ENCODE measurements around the gene MRPL21.

DNA sequence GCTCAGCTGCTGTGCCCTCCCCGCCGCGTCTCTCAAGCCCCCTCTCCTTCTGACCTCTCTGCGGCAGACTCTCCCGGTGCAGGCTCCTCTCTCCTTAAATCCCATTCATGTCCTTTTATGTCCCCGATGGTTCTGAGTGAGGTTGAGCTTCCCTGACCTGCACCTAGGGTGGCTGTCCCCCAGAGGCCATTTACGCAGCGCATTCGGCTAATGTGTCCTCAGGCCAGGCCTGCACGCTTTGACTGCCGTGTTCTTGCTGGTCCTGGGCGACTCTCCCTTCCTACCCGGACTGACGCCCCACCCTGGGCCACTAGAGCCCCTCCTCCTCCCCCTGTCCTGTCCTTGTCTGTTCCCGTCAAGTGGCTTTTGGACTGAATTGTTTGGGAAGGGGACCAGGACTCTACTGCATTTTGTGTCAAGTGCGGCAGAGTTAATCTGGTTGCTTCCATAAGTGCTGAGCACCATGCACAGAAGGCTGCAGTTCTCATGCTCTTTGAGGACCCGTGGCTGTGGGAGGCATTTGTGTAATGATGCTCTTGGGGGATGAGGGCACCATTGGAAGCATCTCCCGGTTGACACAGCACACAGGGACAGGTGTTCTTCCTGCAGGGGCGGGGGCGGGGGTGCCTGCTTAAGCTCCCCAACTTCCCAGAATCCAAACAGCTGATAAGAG lies 37.2 kb upstream of the MRPL21 start:
- TF ChIP-seq, protein P1, sequence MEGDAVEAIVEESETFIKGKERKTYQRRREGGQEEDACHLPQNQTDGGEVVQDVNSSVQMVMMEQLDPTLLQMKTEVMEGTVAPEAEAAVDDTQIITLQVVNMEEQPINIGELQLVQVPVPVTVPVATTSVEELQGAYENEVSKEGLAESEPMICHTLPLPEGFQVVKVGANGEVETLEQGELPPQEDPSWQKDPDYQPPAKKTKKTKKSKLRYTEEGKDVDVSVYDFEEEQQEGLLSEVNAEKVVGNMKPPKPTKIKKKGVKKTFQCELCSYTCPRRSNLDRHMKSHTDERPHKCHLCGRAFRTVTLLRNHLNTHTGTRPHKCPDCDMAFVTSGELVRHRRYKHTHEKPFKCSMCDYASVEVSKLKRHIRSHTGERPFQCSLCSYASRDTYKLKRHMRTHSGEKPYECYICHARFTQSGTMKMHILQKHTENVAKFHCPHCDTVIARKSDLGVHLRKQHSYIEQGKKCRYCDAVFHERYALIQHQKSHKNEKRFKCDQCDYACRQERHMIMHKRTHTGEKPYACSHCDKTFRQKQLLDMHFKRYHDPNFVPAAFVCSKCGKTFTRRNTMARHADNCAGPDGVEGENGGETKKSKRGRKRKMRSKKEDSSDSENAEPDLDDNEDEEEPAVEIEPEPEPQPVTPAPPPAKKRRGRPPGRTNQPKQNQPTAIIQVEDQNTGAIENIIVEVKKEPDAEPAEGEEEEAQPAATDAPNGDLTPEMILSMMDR (conservative IDR thresholded peaks at IDR 0.05; ENCODE audit: low read depth, low read length), result no peak
- no peak for TF ChIP-seq EZH2 (IDR thresholded peaks at IDR 0.05; ENCODE audit: borderline replicate concordance, low read depth, low read length, poor library complexity, severe bottlenecking)

Measured in A673 (cell line).